SU-DHL-6 (cell line): Measurements from ENCODE around the gene MT1B.

ENCODE experiments used
- H2AFZ ChIP-seq: fragments of 200-600 bp; sonication (generic); 2 replicates; pipeline ENCODE4 v1.6.1; 2014; ENCODE audit warnings: low read depth, mild to moderate bottlenecking, moderate library complexity, mixed read lengths, antibody characterized with exemption, low read length; ENCODE audit not compliant: severe bottlenecking
- H3F3A ChIP-seq: fragments of 200-600 bp; shearing (Covaris generic); 2 replicates; pipeline ENCODE4 v1.6.0; 2016; ENCODE audit warnings: antibody characterized with exemption, mild to moderate bottlenecking; ENCODE audit not compliant: insufficient read depth
- H3K27ac ChIP-seq: fragments of 200-600 bp; sonication (generic); 2 replicates; pipeline ENCODE4 v1.5.1; 2016; ENCODE audit warnings: low read depth, mild to moderate bottlenecking, low read length, moderate library complexity, mixed read lengths
- H3K27me3 ChIP-seq: fragments of 200-600 bp; sonication (generic), shearing (Covaris generic); 2 replicates; pipeline ENCODE4 v1.6.0; 2014; ENCODE audit warnings: mild to moderate bottlenecking, low read length
- H3K36me3 ChIP-seq: fragments of 200-600 bp; sonication (generic); 2 replicates; pipeline ENCODE4 v1.6.1; 2014; ENCODE audit warnings: mild to moderate bottlenecking, low read length, mixed read lengths
- H3K4me2 ChIP-seq: fragments of 300-600, 200-600 bp; shearing (Covaris generic), sonication (generic); 2 replicates; pipeline ENCODE4 v1.6.0; 2014; ENCODE audit warnings: low read length, low read depth, mild to moderate bottlenecking; ENCODE audit not compliant: poor library complexity, severe bottlenecking
- H3K4me3 ChIP-seq: fragments of 200-600 bp; sonication (generic); 2 replicates; pipeline ENCODE4 v1.5.1; 2014; ENCODE audit warnings: antibody characterized with exemption, low read length, mild to moderate bottlenecking, mixed read lengths; ENCODE audit not compliant: insufficient read depth, poor library complexity, severe bottlenecking
- H3K79me2 ChIP-seq: fragments of 200-600 bp; sonication (generic); 2 replicates; pipeline ENCODE4 v1.6.1; 2014; ENCODE audit warnings: mild to moderate bottlenecking, low read length, moderate library complexity; ENCODE audit not compliant: insufficient read depth
- H3K9ac ChIP-seq: fragments of 200-600 bp; sonication (generic); 2 replicates; pipeline ENCODE4 v1.7.0; 2014; ENCODE audit warnings: mild to moderate bottlenecking, low read length
- H3K9me2 ChIP-seq: fragments of 200-600 bp; sonication (generic); replicated peaks from 2 replicates; pipeline ENCODE4 v1.6.1; 2014; ENCODE audit warnings: low read length; ENCODE audit not compliant: insufficient read depth
- H3K9me3 ChIP-seq: fragments of 200-600 bp; sonication (generic); 2 replicates; pipeline ENCODE4 v1.6.1; 2014; ENCODE audit warnings: low read length, mixed read lengths; ENCODE audit not compliant: insufficient read depth
- H4K20me1 ChIP-seq: fragments of 200-600 bp; sonication (generic); 2 replicates; pipeline ENCODE4 v1.6.1; 2014; ENCODE audit warnings: low read depth, mild to moderate bottlenecking, antibody characterized with exemption, low read length, moderate library complexity, mixed read lengths
- CTCF ChIP-seq: fragments of 200-600 bp; sonication (generic); IDR thresholded peaks from one replicate; pipeline ENCODE4 v1.5.1; 2017; ENCODE audit warnings: antibody characterized with exemption, mild to moderate bottlenecking, low read length, moderate library complexity; ENCODE audit not compliant: insufficient read depth, poor library complexity, severe bottlenecking
- EZH2phosphoT487 ChIP-seq: fragments of 200-600 bp; sonication (generic), shearing (Covaris generic); conservative IDR thresholded peaks from 2 replicates; pipeline ENCODE4 v1.6.1; 2018; ENCODE audit warnings: mild to moderate bottlenecking, antibody characterized with exemption, low read length, moderate library complexity, mixed read lengths

The MT1B gene

GRCh38 chr16:56623637-56624036 is 28.0 kb upstream of the MT1B start:
- Histone ChIP-seq H3K4me2 (no peak overlapping the region), H3K9me3 (no peaks in the 10 kb centered on the region), H3K27ac (no peak overlapping the region), H3K79me2 (no peaks in the 10 kb centered on the region), H3K9ac (no peak overlapping the region), H3K36me3 (no peaks in the 10 kb centered on the region), H3K9me2 (no peaks in the 10 kb centered on the region), H3K27me3 (no peaks in the 10 kb centered on the region; the same call in 1 of the 2 replicates), H4K20me1 (no peaks in the 10 kb centered on the region), H3F3A (no peaks in the 10 kb centered on the region), H3K4me3 (no peak overlapping the region), H2AFZ (no peak overlapping the region)
- TF ChIP-seq EZH2phosphoT487 (no peak), CTCF (no peak)

DNA sequence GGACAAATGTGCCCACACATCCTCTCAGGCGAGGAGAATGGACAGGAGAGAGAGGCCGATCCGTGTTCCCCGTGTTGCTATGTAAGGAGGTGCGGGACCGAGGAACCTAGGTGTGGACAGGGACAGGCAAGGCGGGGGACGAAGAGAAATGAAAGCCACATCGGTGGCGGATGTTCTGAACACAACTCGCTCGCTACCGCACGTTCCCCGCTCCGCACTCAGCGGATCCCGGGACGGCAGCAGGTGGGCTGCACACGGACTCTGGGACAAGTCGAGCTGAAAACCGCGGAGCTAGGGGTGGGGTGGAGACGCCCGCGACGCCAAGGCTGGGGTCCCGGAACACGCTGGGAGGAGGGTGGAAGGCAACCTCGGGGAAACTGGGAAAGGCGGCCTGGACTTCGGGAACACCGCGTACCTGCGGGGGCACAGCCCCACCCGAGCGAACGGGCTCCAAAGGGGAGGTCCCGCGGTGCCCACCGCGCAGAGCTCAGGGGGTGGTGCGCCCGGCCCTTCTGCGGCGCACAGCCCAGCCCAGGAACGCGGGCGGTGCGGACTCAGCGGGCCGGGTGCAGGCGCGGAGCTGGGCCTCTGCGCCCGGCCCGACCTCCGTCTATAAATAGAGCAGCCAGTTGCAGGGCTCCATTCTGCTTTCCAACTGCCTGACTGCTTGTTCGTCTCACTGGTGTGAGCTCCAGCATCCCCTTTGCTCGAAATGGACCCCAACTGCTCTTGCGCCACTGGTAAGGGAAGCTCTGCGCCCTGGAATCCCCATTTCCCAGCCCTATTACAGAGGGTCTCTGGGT is 26.3 kb upstream of the MT1B start, which contains the start of gene MT1E:
MT1E (plus strand) TSS at position 642 of the 803 bp plus-strand sequence; CDS start at position 713, 71 bp downstream.
- H3K4me2 ChIP-seq = no peak within 1 kb of the TSS
- no peak within 1 kb of the TSS for H2AFZ ChIP-seq
- TF ChIP-seq CTCF (no peak), EZH2phosphoT487 (no peak)
- no peak within 1 kb of the TSS for H3K4me3 ChIP-seq
- no peaks in the 10 kb centered on the region for H3K27me3 ChIP-seq
- no peaks in the 10 kb centered on the region for H4K20me1 ChIP-seq
- no peaks in the 10 kb centered on the region for H3F3A ChIP-seq
- H3K36me3 ChIP-seq = no peaks in the 10 kb centered on the region
- H3K9me2 ChIP-seq = no peaks in the 10 kb centered on the region
- no peaks in the 10 kb centered on the region for H3K79me2 ChIP-seq
- H3K9me3 ChIP-seq = no peaks in the 10 kb centered on the region
- no peak within 1 kb of the TSS for H3K27ac ChIP-seq
- H3K9ac ChIP-seq = no peak within 1 kb of the TSS

- no peak overlapping the region for H3K4me2 ChIP-seq
- no peaks in the 10 kb centered on the region for H3F3A ChIP-seq
- H3K9me2 ChIP-seq = no peaks in the 10 kb centered on the region
- H3K27me3 ChIP-seq = no peaks in the 10 kb centered on the region
- no peak overlapping the region for H2AFZ ChIP-seq
- no peak overlapping the region for H3K27ac ChIP-seq
- H4K20me1 ChIP-seq = no peaks in the 10 kb centered on the region
- no peak for TF ChIP-seq EZH2phosphoT487
- TF ChIP-seq CTCF = no peak
- no peak overlapping the region for H3K4me3 ChIP-seq
- no peak overlapping the region for H3K9ac ChIP-seq
- no peaks in the 10 kb centered on the region for H3K79me2 ChIP-seq
- no peaks in the 10 kb centered on the region for H3K36me3 ChIP-seq
- H3K9me3 ChIP-seq = no peaks in the 10 kb centered on the region
Measured at GRCh38 chr16:56625943-56626654, 25.6 kb upstream of the MT1B start.
